ENCODE measurements around the gene RARG. TPM values are rescaled to one million over a fixed set of nuclear protein-coding genes. Genes with fewer than 3 reads are reported as not detected.

The RARG gene
- total RNA-seq, 1 donor from 2014 or later = 10.1 TPM

GRCh38 chr12:53253298-53253697 is 21.3 kb upstream of the RARG start:
- peak overlapping the region; percentile 90 for H3K9ac ChIP-seq (ENCODE audit: low read length)
- no peak overlapping the region for H2AFZ ChIP-seq (ENCODE audit: low read depth, low read length)
- Mint-ChIP-seq H3K27ac (ENCODE audit: unreplicated experiment) (no peak overlapping the region), H3K36me3 (ENCODE audit: low read depth, unreplicated experiment) (peaks cover 5% of the 10 kb centered on the region), H3K4me1 (ENCODE audit: low read depth, unreplicated experiment) (peaks cover 10% of the 10 kb centered on the region), H3K4me3 (ENCODE audit: unreplicated experiment) (peak overlapping the region; percentile 97), H3K9me3 (ENCODE audit: unreplicated experiment) (no peaks in the 10 kb centered on the region), H3K27me3 (ENCODE audit: low read depth, unreplicated experiment) (no peaks in the 10 kb centered on the region)
- H4K20me1 ChIP-seq (ENCODE audit: insufficient read depth, low read length) = no peaks in the 10 kb centered on the region
- H3K79me2 ChIP-seq (ENCODE audit: insufficient read depth, low read length) = peaks cover 28% of the 10 kb centered on the region
- H3K36me3 ChIP-seq (ENCODE audit: insufficient read depth, low read length) = peaks cover 3% of the 10 kb centered on the region
- H3K27ac ChIP-seq (ENCODE audit: low read depth, low read length) = no peak overlapping the region
- FAIRE-seq = no peak
- DNase-seq (ENCODE audit: low read depth) = no peak
- TF ChIP-seq CTCF (IDR thresholded peaks at IDR 0.05; ENCODE audit: insufficient read depth, low read depth, low read length) (no peak), EZH2 (IDR thresholded peaks at IDR 0.05; ENCODE audit: insufficient read depth, low read length) (no peak)
- H3K9me3 ChIP-seq (ENCODE audit: insufficient read depth, low read depth, low read length) = no peaks in the 10 kb centered on the region
- no peak overlapping the region for H3K4me3 ChIP-seq (ENCODE audit: insufficient read depth, low read depth, low read length)
- no peaks in the 10 kb centered on the region for H3K27me3 ChIP-seq (ENCODE audit: insufficient read depth, low read length)
- H3K4me2 ChIP-seq (ENCODE audit: low read length) = peak overlapping the region; percentile 99
- peaks cover 11% of the 10 kb centered on the region for H3K4me1 ChIP-seq (ENCODE audit: insufficient read depth, low read length)

GRCh38 chr12:53252349-53252916 is 20.4 kb upstream of the RARG start:
- H3K9me3 ChIP-seq (ENCODE audit: insufficient read depth, low read depth, low read length) = no peaks in the 10 kb centered on the region
- peak overlapping the region; percentile 87 for H3K4me3 ChIP-seq (ENCODE audit: insufficient read depth, low read depth, low read length)
- Mint-ChIP-seq H3K36me3 (ENCODE audit: low read depth, unreplicated experiment) (peaks cover 5% of the 10 kb centered on the region), H3K27me3 (ENCODE audit: low read depth, unreplicated experiment) (no peaks in the 10 kb centered on the region), H3K4me3 (ENCODE audit: unreplicated experiment) (peak overlapping the region; percentile 97), H3K4me1 (ENCODE audit: low read depth, unreplicated experiment) (peaks cover 10% of the 10 kb centered on the region), H3K9me3 (ENCODE audit: unreplicated experiment) (no peaks in the 10 kb centered on the region), H3K27ac (ENCODE audit: unreplicated experiment) (peak overlapping the region; percentile 83)
- peaks cover 11% of the 10 kb centered on the region for H3K4me1 ChIP-seq (ENCODE audit: insufficient read depth, low read length)
- H3K27ac ChIP-seq (ENCODE audit: low read depth, low read length) = peak overlapping the region; percentile 74
- FAIRE-seq (no peak), DNase-seq (ENCODE audit: low read depth) (no peak)
- H2AFZ ChIP-seq (ENCODE audit: low read depth, low read length) = peak overlapping the region; percentile 90
- H3K9ac ChIP-seq (ENCODE audit: low read length) = peak overlapping the region; percentile 90
- H3K36me3 ChIP-seq (ENCODE audit: insufficient read depth, low read length) = peaks cover 3% of the 10 kb centered on the region
- H3K27me3 ChIP-seq (ENCODE audit: insufficient read depth, low read length) = no peaks in the 10 kb centered on the region
- TF ChIP-seq EZH2 (IDR thresholded peaks at IDR 0.05; ENCODE audit: insufficient read depth, low read length) (no peak), CTCF (IDR thresholded peaks at IDR 0.05; ENCODE audit: insufficient read depth, low read depth, low read length) (no peak)
- peaks cover 28% of the 10 kb centered on the region for H3K79me2 ChIP-seq (ENCODE audit: insufficient read depth, low read length)
- no peaks in the 10 kb centered on the region for H4K20me1 ChIP-seq (ENCODE audit: insufficient read depth, low read length)
- peak overlapping the region; percentile 99 for H3K4me2 ChIP-seq (ENCODE audit: low read length)

All from astrocyte (in vitro differentiated cells and primary cell).